Iris pigment epithelial cell (primary cell): Measurements from ENCODE around the gene ERFL.

Source experiments
- DNase-seq: peaks from one replicate; pipeline ENCODE4 v3.0.0-alpha.2; 2011; ENCODE audit warnings: low read depth

ERFL gene

GRCh38 chr19:41913538-41914423 lies 14.5 kb downstream of the ERFL start:
- no peak for DNase-seq

DNA sequence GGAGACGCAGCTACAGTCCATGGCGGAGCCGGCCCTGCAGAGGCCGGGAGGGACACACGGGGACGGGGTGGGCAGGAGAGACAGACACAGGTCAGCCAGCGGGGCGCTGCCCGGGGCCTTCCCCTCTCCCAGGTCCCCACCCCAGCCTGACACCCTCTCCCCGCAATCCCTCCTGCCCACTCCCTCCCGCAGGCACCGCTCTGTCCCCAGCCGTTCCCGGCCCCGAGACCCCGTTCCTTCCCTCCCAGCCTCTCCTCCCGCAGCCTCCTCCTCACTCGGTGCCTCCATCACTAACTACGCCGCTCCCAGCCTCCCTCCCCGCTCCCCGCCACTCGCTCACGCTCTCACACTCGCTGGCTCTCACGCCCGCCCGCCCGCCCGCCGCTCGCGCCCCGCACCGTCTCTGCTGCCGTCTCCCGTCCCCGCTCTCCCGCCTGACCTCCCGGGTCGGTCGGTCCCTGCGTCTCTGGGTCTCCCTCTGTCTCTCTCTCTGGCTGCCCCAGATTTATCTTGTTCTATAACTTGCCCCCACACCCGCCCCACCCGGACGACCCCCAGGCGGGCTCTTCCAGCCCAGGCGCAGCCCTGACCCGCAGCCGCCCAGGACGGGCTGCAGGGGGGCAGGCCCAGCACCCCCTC lies 15.2 kb downstream of the ERFL start:
- no peak for DNase-seq

- DNase-seq: no peak
Observed at GRCh38 chr19:41911889-41912731, 16.1 kb downstream of the ERFL start.

DNA sequence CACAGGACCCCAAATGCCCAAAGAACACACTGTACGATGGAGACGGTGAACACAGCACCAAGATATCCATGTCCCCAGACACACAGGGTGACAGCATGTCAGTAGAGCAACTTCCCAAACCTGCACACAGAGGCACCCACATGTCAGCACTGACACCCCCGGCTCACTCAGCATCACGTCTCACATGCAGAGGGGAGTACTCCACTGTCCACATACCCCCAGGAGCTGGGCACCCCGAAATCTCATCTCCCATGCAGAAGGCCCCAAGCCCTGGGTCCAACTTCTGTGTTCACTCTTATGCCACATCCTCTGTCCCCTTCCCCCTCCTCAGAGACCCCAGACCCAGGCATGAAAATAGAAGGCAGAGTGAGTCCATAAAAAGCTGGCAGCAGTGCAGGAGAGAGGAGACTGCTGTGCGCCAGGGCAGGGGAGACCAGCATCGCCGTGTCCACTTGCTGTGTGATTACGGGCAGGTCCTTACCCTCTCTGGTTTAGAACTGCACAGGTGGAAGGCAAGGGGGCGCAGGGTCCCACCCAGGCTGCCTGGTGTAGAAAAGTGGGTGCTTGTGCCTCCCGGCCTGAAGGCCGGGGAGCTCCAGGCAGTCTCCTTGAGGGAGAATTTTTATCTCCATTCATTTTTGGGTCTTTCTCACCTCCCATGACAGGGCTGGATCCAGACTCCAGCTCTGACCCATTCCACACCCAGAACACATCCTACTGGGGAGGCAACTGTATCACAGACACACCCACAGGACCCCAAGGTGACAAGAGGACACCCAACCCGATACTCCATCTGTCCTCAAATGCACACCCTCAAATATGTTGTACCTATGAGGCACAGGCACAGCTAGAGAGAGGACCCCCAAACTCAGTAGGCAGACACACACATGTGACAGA lies 17.0 kb downstream of the ERFL start:
- no peak for DNase-seq

DNA sequence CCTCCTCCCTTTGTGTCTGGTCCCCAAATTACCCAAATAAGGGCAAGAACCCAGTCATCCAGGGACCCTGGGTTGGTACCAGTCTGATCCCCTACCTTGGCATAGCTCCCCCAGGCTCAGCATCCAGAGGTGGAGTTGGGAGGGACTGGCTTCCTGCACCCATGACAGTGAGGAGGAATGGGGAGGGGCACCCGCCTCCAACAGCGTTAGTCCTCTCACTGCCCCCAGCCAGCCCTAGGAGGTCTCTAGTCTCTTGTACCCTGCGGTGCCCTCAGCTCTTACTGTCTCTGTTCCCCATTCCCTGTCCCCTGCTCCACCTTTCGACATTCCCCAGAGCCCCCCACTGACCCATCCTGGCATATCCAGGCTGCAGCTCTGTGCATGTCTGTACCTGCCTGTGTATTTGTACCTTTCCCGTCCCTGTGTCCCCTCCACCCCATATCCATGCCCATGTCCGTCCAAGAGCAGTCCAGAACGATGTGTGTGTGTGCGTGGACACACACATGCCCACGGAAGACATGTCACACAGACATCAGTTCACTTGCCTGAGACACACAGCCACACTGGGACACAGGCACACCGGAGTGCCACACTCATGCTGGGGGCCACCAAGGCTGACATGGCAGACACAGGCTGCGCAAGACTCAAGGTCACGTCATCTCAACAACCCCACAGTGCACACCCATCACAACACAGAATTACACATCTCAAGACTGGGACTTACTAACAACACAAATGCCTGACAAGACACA lies 17.8 kb downstream of the ERFL start:
- no peak for DNase-seq

- DNase-seq: no peak
Observed at GRCh38 chr19:41909706-41910105, 18.5 kb downstream of the ERFL start.

- DNase-seq: no peak
Observed at GRCh38 chr19:41908724-41909464, 19.4 kb downstream of the ERFL start.

- DNase-seq: no peak
Observed at GRCh38 chr19:41907994-41908615, 20.1 kb downstream of the ERFL start.

DNA sequence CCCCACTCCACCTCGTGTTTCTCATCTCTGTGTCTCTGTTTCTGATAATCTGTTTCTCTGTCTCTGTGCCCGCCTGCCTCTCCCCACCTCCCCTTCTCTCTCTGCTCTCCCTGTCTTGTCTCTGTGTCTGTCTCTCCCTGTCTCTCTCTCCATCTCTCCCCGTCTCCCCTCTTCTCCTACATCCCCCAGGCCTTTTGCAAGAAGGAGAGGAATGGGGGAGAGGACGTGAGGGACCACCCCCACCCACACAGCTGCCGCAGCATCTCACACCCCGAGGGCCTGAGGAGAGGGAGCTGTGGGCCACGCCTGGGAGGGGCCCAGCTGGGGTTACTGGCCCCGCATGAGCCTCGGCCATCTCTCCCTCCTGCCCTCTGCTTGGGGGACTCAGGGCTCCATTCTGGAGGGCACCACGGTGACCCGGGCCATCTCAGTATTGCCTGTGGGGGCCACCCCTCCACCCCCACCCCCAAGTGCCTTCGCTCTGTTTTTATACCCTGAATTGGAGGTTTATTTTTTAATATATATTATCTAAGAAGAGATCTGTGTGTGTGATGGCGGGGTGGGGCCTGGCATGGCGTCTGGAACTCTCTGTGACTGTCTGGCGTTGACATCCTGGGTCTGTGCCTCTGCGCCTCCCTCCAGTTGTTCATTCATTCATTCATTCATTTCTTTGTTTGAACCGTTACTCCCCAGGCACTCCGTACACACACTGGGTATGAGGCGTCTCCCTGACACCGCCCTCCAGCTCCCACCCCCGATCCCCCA lies 21.2 kb downstream of the ERFL start:
- DNase-seq: no peak

DNA sequence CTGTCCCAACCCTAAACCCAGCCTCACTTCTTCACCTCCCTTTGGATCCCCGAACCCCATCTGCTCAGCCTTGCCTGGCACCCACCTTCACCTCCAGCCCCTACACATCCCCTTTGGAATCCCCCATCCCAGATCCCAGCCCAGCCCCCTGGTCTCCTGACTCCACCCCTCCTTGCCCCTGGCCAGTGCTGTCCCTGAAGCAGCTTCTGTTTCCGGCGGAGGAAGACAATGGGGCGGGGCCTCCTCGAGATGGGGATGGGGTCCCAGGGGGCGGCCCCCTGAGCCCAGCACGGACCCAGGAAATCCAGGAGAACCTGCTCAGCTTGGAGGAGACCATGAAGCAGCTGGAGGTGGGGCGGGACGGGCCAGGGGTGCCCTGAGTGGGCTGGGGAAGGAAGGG lies 22.0 kb downstream of the ERFL start:
- no peak for DNase-seq

DNA sequence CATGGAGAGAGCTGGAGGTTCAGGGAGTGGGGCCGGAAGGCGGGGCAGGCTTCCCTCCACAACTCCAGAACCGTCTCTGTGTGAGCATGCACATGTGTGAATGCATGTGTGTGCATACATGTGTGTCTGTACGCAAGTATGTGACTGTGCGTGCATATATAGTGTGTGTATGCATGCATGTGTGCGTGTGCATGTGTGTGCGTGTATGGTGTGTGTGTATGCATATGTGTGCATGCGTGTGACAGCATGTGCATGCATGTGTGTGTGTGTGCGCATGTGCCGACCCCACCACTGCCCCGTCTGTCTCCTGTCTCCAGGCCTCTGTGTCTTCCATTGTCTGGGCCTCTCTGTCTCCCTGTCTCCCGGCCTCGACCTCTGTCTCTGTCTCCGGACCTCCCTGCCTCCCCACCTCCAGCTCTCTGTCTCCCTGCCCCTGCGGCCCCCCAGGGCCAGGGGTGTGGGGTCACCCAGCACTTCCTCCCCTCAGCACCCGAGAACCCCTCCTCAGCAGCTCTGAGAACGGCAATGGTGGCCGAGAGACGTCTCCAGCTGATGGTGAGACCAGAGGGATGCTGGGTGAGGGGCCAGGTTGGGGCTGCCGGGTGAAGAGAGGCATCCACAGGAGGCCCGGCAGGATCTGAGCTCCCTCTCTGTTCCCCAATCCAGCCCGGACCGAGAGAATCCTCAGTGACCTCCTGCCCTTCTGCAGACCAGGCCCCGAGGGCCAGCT lies 22.8 kb downstream of the ERFL start:
- no peak for DNase-seq

DNA sequence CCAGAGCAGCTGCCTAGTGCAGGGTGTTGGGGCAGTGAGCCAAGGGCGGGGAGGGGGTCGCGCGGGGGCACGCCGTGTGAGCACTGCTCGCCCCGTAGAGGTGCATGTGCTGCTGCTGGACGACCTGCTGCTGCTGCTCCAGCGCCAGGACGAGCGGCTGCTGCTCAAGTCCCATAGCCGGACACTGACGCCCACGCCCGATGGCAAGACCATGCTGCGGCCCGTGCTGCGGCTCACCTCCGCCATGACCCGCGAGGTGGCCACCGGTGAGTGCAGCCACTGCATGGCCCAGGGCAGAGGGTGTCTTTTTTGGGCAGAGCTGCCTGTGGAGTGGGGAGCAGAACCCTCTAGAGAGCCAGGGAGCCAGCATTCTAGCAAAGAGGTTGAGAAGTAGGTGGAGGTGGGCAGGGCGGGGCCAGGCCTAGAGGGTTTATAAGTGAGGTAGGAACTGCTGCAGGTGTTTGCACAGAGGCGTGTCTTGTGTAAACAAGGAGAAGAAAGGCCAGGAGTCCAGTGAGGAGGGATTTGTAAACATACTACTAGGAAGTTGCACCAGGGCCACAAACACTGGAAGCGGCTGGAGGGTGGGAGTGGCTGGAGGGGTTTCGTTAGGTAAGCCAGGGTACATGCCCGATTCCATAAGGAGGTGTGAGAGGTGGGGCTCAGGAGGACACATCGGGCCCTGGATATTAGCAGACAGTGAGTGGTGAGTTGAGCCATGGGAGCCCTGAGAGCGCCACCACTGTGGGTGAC lies 24.0 kb downstream of the ERFL start:
- DNase-seq: no peak

- DNase-seq: no peak
Observed at GRCh38 chr19:41903193-41903953, 24.9 kb downstream of the ERFL start.

DNA sequence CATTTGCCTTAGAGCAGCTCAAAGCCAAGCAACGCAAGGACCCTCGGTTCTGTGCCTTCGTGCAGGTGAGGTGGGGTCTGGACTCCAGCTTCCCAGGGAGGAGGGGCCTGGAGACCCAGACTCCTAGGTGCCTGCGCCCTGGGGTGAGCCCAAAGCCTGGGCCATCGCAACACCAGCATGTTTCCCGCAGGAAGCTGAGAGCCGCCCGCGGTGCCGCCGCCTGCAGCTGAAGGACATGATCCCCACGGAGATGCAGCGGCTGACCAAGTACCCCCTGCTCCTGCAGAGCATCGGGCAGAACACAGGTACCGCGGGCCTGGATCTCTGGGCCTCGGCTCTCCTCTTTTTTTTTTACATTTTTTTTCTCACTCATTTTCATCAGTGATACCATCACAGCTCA lies 25.7 kb downstream of the ERFL start:
- DNase-seq: no peak

DNA sequence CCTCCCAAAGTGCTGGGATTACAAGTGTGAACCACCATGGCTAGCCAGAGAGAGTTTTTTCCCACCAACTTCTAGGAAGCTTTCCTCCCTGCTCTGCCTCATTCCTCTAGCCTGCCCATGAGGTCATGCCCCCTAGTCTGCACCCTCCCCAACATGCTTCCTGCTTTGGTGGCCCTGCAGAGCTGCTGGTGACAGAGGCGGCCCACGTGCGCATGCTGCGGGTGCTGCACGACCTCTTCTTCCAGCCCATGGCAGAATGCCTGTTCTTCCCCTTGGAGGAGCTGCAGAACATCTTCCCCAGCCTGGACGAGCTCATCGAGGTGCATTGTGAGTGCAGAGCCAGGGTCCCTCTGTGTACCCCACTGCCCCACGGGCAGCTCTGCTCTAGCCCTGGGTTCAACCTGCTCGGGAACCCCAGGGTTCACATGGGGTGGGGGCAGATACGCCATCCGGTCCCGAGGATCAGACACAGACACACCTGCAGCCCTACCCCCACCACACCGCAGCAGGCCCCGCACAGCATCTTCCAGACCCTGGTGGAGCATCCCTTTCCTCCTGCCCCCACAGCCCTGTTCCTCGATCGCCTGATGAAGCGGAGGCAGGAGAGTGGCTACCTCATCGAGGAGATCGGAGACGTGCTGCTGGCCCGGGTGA lies 26.4 kb downstream of the ERFL start:
- DNase-seq: no peak

DNA sequence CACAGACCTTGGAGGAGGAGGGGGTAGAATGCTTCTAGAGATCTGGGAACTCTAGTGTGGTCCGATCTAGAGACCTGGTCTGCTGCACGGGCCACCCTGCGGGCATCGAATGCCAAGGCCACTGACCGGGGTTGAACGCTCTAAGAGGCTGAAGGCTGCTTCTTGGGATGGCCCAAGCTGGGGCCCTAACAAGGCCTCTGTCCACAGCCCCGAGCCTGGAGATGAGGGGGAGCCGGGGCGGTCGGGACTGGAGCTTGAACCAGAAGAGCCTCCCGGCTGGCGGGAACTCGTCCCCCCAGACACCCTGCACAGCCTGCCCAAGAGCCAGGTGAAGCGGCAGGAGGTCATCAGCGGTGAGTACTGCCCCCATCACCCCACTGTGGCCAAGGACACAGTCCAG lies 30.0 kb downstream of the ERFL start:
- DNase-seq: no peak
